WTC11 (cell line): Measurements from ENCODE around the gene DOCK8. TPM values are rescaled to one million over a fixed set of nuclear protein-coding genes. Genes with fewer than 3 reads are reported as not detected.
A peak's percentile ranks its signal among the peaks of the same experiment; 100 is the strongest.

Experiments used
- ATAC-seq: fragments of 200-7000 bp; cut with Tn5 transposase; 2 replicates; pipeline ENCODE4 v1.10.0; 2021; ENCODE audit warnings: mild to moderate bottlenecking, moderate library complexity
- CTCF ChIA-PET: fragments of 300-600 bp; sonication (Branson Sonifier 250); formaldehyde crosslinking; loops from one replicate; lab custom pipeline; 2021; ENCODE audit warnings: antibody characterized with exemption; lab: Charles Lee
- POLR2A ChIA-PET: fragments of 350-600 bp; sonication (Branson Sonifier 250); formaldehyde crosslinking; loops from one replicate; lab custom pipeline; 2021; ENCODE audit warnings: antibody characterized with exemption; lab: Charles Lee
- DNase-seq: peaks from one replicate; pipeline ENCODE4 v3.0.0; 2021; ENCODE audit warnings: low spot score
- H3K27ac Mint-ChIP-seq: 2 replicates; pipeline ENCODE4 v1.8.0; 2021; ENCODE audit warnings: mixed read lengths
- H3K27me3 Mint-ChIP-seq: 2 replicates; pipeline ENCODE4 v1.8.0; 2021; ENCODE audit warnings: low read depth, mild to moderate bottlenecking, moderate library complexity, mixed read lengths
- H3K36me3 Mint-ChIP-seq: 2 replicates; pipeline ENCODE4 v1.8.0; 2021; ENCODE audit warnings: mixed read lengths
- H3K4me1 Mint-ChIP-seq: 2 replicates; pipeline ENCODE4 v1.8.0; 2022; ENCODE audit warnings: mixed read lengths
- H3K4me3 Mint-ChIP-seq: 2 replicates; pipeline ENCODE4 v1.8.0; 2021; ENCODE audit warnings: mild to moderate bottlenecking, moderate library complexity, mixed read lengths
- H3K9me3 Mint-ChIP-seq: 2 replicates; pipeline ENCODE4 v1.8.0; 2021; ENCODE audit warnings: mixed read lengths
- CREB1 ChIP-seq: sonication (generic); formaldehyde crosslinking; IDR thresholded peaks from 2 replicates; pipeline ENCODE4 v1.8.0; 2023; ENCODE audit warnings: mild to moderate bottlenecking, missing genetic modification reagents
- EMX1 ChIP-seq: fragments of 250-450 bp; sonication (Bioruptor Pico); IDR thresholded peaks from 2 replicates; pipeline ENCODE4 v1.8.0; 2021; ENCODE audit warnings: mild to moderate bottlenecking
- FOXJ3 ChIP-seq: sonication (generic); formaldehyde crosslinking; IDR thresholded peaks from 2 replicates; pipeline ENCODE4 v1.9.0; 2021; ENCODE audit warnings: missing genetic modification reagents, mild to moderate bottlenecking, borderline replicate concordance
- NR1H2 ChIP-seq: sonication (generic); formaldehyde crosslinking; IDR thresholded peaks from 2 replicates; pipeline ENCODE4 v1.9.0; 2021; ENCODE audit warnings: mild to moderate bottlenecking, moderate library complexity, missing genetic modification reagents
- OVOL2 ChIP-seq: fragments of 250-450 bp; sonication (Bioruptor Pico); IDR thresholded peaks from 2 replicates; pipeline ENCODE4 v1.9.0; 2021; ENCODE audit warnings: mild to moderate bottlenecking, borderline replicate concordance
- PRRX2 ChIP-seq: fragments of 250-450 bp; sonication (Bioruptor Pico); IDR thresholded peaks from 2 replicates; pipeline ENCODE4 v1.8.0; 2021; ENCODE audit warnings: mild to moderate bottlenecking
- SP1 ChIP-seq: sonication (generic); formaldehyde crosslinking; conservative IDR thresholded peaks from 2 replicates; pipeline ENCODE4 v1.8.1; 2022; ENCODE audit warnings: missing genetic modification reagents
- TEAD1 ChIP-seq: sonication (generic); formaldehyde crosslinking; IDR thresholded peaks from 2 replicates; pipeline ENCODE4 v1.8.0; 2022; ENCODE audit warnings: mild to moderate bottlenecking, missing genetic modification reagents
- TEAD4 ChIP-seq: sonication (generic); formaldehyde crosslinking; IDR thresholded peaks from 2 replicates; pipeline ENCODE4 v1.8.0; 2022; ENCODE audit warnings: mild to moderate bottlenecking, missing genetic modification reagents
- ZNF232 ChIP-seq: sonication (generic); formaldehyde crosslinking; IDR thresholded peaks from 2 replicates; pipeline ENCODE4 v1.8.0; 2022; ENCODE audit warnings: mild to moderate bottlenecking, missing genetic modification reagents
- ZNF317 ChIP-seq: sonication (generic); formaldehyde crosslinking; IDR thresholded peaks from 2 replicates; pipeline ENCODE4 v1.8.1; 2023; ENCODE audit warnings: low read depth, mild to moderate bottlenecking, moderate library complexity, missing genetic modification reagents, borderline replicate concordance
- ZNF416 ChIP-seq: fragments of 250-450 bp; sonication (Bioruptor Pico); IDR thresholded peaks from 2 replicates; pipeline ENCODE4 v1.9.0; 2021; ENCODE audit warnings: mild to moderate bottlenecking, inconsistent platforms
- ZNF532 ChIP-seq: fragments of 250-450 bp; sonication (Bioruptor Pico); IDR thresholded peaks from 2 replicates; pipeline ENCODE4 v1.9.0; 2021; ENCODE audit warnings: mild to moderate bottlenecking, borderline replicate concordance
- total RNA-seq: library from RNA; stranded (reverse); gene quantifications from 3 replicates; pipeline ENCODE4 v1.2.3, GENCODE V29; 2021
- TF ChIP-seq, protein P1 (sequence below): sonication (generic); formaldehyde crosslinking; IDR thresholded peaks from 2 replicates; pipeline ENCODE4 v1.8.0; 2022; ENCODE audit warnings: mild to moderate bottlenecking, missing genetic modification reagents

DOCK8 gene
- total RNA-seq, 1 experiment from 2014 or later, result 3.2 TPM

GRCh38 chr9:214351-214647 is 366 bp upstream of the DOCK8 start (continued):
- TF ChIP-seq TEAD1 (CRISPR knock-in tag) (no peak), CREB1 (CRISPR knock-in tag) (no peak), ZNF232 (CRISPR knock-in tag) (no peak), EMX1 (no peak), ZNF317 (CRISPR knock-in tag) (no peak), ZNF416 (CRISPR knock-in tag) (no peak), ZNF532 (CRISPR knock-in tag) (no peak), OVOL2 (CRISPR knock-in tag) (no peak), PRRX2 (no peak)
- TF ChIP-seq, all 79 proteins: peak for 0

DNA sequence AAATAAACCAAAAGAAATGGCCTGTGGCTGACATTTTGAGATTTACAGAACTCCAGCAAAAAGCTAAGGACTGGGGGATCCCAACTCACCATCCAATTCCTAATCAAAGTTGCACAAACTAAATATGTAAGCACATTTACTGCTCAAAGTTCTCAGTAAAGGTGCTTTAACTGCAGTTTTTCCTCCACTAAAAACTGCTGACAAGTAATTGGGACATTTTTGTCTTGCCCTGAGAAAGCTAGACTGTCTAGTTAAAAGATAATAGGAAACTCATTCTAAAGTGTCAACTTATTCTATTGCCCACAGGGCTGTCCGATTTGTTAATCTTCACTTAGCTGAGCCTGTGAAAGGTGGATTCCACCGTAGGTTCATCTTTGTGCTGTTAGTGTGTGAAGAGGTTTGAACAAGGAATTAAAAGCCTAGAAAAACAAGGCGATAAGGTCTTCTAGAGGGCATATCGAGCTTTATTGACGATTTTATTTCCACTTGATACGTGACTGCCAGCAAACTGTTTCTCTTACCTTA is 1.0 kb downstream of the DOCK8 start:
- ATAC-seq (no peak), DNase-seq (no peak)
- TF ChIP-seq, protein P1, sequence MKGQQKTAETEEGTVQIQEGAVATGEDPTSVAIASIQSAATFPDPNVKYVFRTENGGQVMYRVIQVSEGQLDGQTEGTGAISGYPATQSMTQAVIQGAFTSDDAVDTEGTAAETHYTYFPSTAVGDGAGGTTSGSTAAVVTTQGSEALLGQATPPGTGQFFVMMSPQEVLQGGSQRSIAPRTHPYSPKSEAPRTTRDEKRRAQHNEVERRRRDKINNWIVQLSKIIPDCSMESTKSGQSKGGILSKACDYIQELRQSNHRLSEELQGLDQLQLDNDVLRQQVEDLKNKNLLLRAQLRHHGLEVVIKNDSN (CRISPR knock-in tag), result no peak
- TF ChIP-seq NR1H2 (CRISPR knock-in tag) (no peak), ZNF532 (CRISPR knock-in tag) (no peak), TEAD4 (no peak)
- peaks cover 31% of the 10 kb centered on the region for H3K27me3 Mint-ChIP-seq
- CTCF ChIA-PET, result interaction anchor here (1.2 to 1.4 kb wide), 3 partner anchors 9 to 132 kb away, joined by 3 to 5 read pairs (median 4); no protein-coding TSS in a partner anchor
- peak overlapping the region; percentile 74 for H3K4me3 Mint-ChIP-seq
- H3K9me3 Mint-ChIP-seq, result no peaks in the 10 kb centered on the region
- no peaks in the 10 kb centered on the region for H3K36me3 Mint-ChIP-seq
- H3K4me1 Mint-ChIP-seq, result peaks cover 19% of the 10 kb centered on the region
- POLR2A ChIA-PET, result interaction anchor here (1.3 kb wide), 1 partner anchor 9 kb away, joined by 4 read pairs; no protein-coding TSS in a partner anchor
- no peak overlapping the region for H3K27ac Mint-ChIP-seq

DNA sequence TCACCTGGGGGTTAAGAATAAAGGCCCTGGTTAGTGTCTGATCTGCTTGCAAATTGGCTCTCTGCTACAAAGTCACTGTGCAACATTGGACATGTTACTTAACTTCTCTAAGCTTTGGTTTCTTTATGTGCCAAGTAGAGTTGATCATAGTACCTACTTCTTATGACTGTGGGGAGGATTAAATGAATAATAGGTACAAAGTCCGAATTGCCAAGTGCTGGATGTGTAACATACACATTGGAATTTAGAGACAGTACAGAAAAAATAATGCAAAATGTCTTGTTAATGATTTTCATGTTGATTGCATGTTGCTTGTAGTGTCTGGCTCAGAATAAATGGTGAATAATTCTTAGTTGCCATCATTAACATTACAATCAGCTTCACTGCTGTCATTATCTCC is 2.2 kb downstream of the DOCK8 start:
- TF ChIP-seq SP1 (CRISPR knock-in tag) (no peak), FOXJ3 (no peak)
- DNase-seq (no peak), ATAC-seq (no peak)
- H3K27me3 Mint-ChIP-seq, result peaks cover 31% of the 10 kb centered on the region
- H3K27ac Mint-ChIP-seq, result no peak overlapping the region
- CTCF ChIA-PET, result no interaction called here
- H3K4me3 Mint-ChIP-seq, result no peak overlapping the region
- no peaks in the 10 kb centered on the region for H3K36me3 Mint-ChIP-seq
- POLR2A ChIA-PET, result no interaction called here
- H3K9me3 Mint-ChIP-seq, result no peaks in the 10 kb centered on the region
- H3K4me1 Mint-ChIP-seq, result peaks cover 19% of the 10 kb centered on the region
